Astrocyte of the cerebellum (primary cell): ENCODE measurements around the gene CSF1.

Experiments used
- DNase-seq: peaks from one replicate; pipeline ENCODE4 v3.0.0-alpha.2; 2011; ENCODE audit warnings: low read depth
- H3K4me3 ChIP-seq: 2 replicates; pipeline ENCODE4 v1.5.1; 2011; ENCODE audit warnings: mild to moderate bottlenecking, low read depth, low read length, moderate library complexity
- CTCF ChIP-seq: IDR thresholded peaks from 2 replicates; pipeline ENCODE4 v1.5.1; 2012; ENCODE audit warnings: low read length, low read depth, moderate library complexity, mild to moderate bottlenecking; ENCODE audit errors: missing control alignments
- in situ Hi-C: cut with HindIII; loops from 2 replicates; pipeline ENCODE4 v1.10.0; 2017; ENCODE audit warnings: low sequenced_read_pairs

The CSF1 gene

GRCh38 chr1:109912214-109912861 is 1.7 kb downstream of the CSF1 start:
- no peak for TF ChIP-seq CTCF
- no peak for DNase-seq
- H3K4me3 ChIP-seq: peak overlapping the region; percentile 96
- in situ Hi-C loops: loop anchor here (25.0 kb wide), 1 partner anchor 125 kb away; no protein-coding TSS in a partner anchor

GRCh38 chr1:109912873-109913272 is 2.2 kb downstream of the CSF1 start:
- no peak for TF ChIP-seq CTCF
- in situ Hi-C loops: loop anchor here (25.0 kb wide), 1 partner anchor 126 kb away; no protein-coding TSS in a partner anchor
- DNase-seq: peak; percentile 18
- peak overlapping the region; percentile 96 for H3K4me3 ChIP-seq

GRCh38 chr1:109913360-109913879 is 2.8 kb downstream of the CSF1 start:
- peak overlapping the region; percentile 96 for H3K4me3 ChIP-seq
- no peak for TF ChIP-seq CTCF
- no peak for DNase-seq
- in situ Hi-C loops: loop anchor here (25.0 kb wide), 1 partner anchor 126 kb away; no protein-coding TSS in a partner anchor

- in situ Hi-C loops: loop anchor here (25.0 kb wide), 1 partner anchor 127 kb away; no protein-coding TSS in a partner anchor
- no peak for TF ChIP-seq CTCF
Observed at GRCh38 chr1:109914587-109915240, 4.1 kb downstream of the CSF1 start.

GRCh38 chr1:109917051-109917767 is 6.6 kb downstream of the CSF1 start:
- no peak for DNase-seq
- in situ Hi-C loops: loop anchor here (25.0 kb wide), 1 partner anchor 130 kb away; no protein-coding TSS in a partner anchor
- H3K4me3 ChIP-seq: no peak overlapping the region
- TF ChIP-seq CTCF: no peak

More at GRCh38 chr1:109914587-109915240, 4.1 kb downstream of the CSF1 start:
- peak; percentile 36 for DNase-seq
- H3K4me3 ChIP-seq: no peak overlapping the region
